Neuronal stem cell (in vitro differentiated cells): Measurements from ENCODE around the gene CABP2.
A peak's percentile ranks its signal among the peaks of the same experiment; 100 is the strongest.

ENCODE experiments used
- DNase-seq: peaks from one replicate; pipeline ENCODE4 v3.0.0-alpha.2; 2013; ENCODE audit warnings: low spot score
- H2AFZ ChIP-seq: one replicate; pipeline ENCODE4 v1.6.1; 2013; ENCODE audit warnings: mild to moderate bottlenecking, low read length, inconsistent platforms
- H2AK5ac ChIP-seq: 2 replicates; pipeline ENCODE4 v1.6.1; 2013; ENCODE audit warnings: low read depth, mild to moderate bottlenecking, inconsistent platforms, low read length, moderate library complexity, mixed read lengths
- H2BK120ac ChIP-seq: 2 replicates; pipeline ENCODE4 v1.6.1; 2013; ENCODE audit warnings: low read depth, mild to moderate bottlenecking, inconsistent platforms, low read length, moderate library complexity, mixed read lengths
- H2BK12ac ChIP-seq: one replicate; pipeline ENCODE4 v1.6.1; 2013; ENCODE audit warnings: low read length, inconsistent platforms
- H2BK15ac ChIP-seq: 2 replicates; pipeline ENCODE4 v1.6.1; 2013; ENCODE audit warnings: mild to moderate bottlenecking, low read length, inconsistent platforms, mixed read lengths
- H2BK5ac ChIP-seq: one replicate; pipeline ENCODE4 v1.6.1; 2013; ENCODE audit warnings: inconsistent platforms, mild to moderate bottlenecking, low read length, moderate library complexity
- H3K14ac ChIP-seq: one replicate; pipeline ENCODE4 v1.6.1; 2013; ENCODE audit warnings: low read length, inconsistent platforms
- H3K18ac ChIP-seq: 2 replicates; pipeline ENCODE4 v1.6.1; 2013; ENCODE audit warnings: low read length, inconsistent platforms
- H3K23ac ChIP-seq: 2 replicates; pipeline ENCODE4 v1.6.1; 2013; ENCODE audit warnings: low read depth, mild to moderate bottlenecking, mixed read lengths, low read length, inconsistent platforms; ENCODE audit not compliant: poor library complexity
- H3K27ac ChIP-seq: replicated peaks from 3 replicates; pipeline ENCODE4 v1.5.1; 2013; ENCODE audit warnings: low read length, inconsistent platforms
- H3K27me3 ChIP-seq, 3 experiments: 2 replicates each; pipeline ENCODE4 v1.6.1; 2013; ENCODE audit warnings: low read length in 3 of 3, mild to moderate bottlenecking in 2 of 3, inconsistent platforms in 1 of 3, low read depth in 1 of 3, mixed read lengths in 1 of 3, moderate library complexity in 1 of 3; ENCODE audit not compliant: control insufficient read depth in 3 of 3, insufficient read depth in 3 of 3
- H3K36me3 ChIP-seq, 2 donors: replicated peaks in 1 of 2; 2 replicates each; pipeline ENCODE4 v1.6.1; 2013; ENCODE audit warnings: low read length in 2 of 2; ENCODE audit not compliant: control insufficient read depth in 2 of 2, insufficient read depth in 2 of 2
- H3K4ac ChIP-seq: 2 replicates; pipeline ENCODE4 v1.6.1; 2013; ENCODE audit warnings: inconsistent platforms, mild to moderate bottlenecking, low read length, moderate library complexity
- H3K4me1 ChIP-seq, 2 donors: 1 replicate in 1 of 2; 2 replicates in 1 of 2; pipeline ENCODE4 v1.6.1; 2013; ENCODE audit warnings: low read length in 2 of 2, low read depth in 1 of 2; ENCODE audit not compliant: control insufficient read depth in 2 of 2, insufficient read depth in 1 of 2
- H3K4me2 ChIP-seq: one replicate; pipeline ENCODE4 v1.6.1; 2013; ENCODE audit warnings: mild to moderate bottlenecking, low read length, inconsistent platforms; ENCODE audit not compliant: insufficient read depth, poor library complexity, severe bottlenecking
- H3K4me3 ChIP-seq, 2 donors: 2 replicates each; pipeline ENCODE4 v1.5.1; 2013; ENCODE audit warnings: low read length in 2 of 2, mild to moderate bottlenecking in 2 of 2, inconsistent platforms in 1 of 2, moderate library complexity in 1 of 2
- H3K79me1 ChIP-seq: one replicate; pipeline ENCODE4 v1.6.1; 2013; ENCODE audit warnings: low read depth, mild to moderate bottlenecking, inconsistent platforms, low read length, moderate library complexity
- H3K9ac ChIP-seq: one replicate; pipeline ENCODE4 v1.6.1; 2013; ENCODE audit warnings: mild to moderate bottlenecking, low read depth, low read length, inconsistent platforms; ENCODE audit not compliant: poor library complexity
- H3K9me3 ChIP-seq, 2 donors: replicated peaks in 1 of 2; 2 replicates each; pipeline versions ENCODE3 to v1.6.1; 2013; ENCODE audit warnings: low read length in 2 of 2, mild to moderate bottlenecking in 2 of 2, inconsistent platforms in 1 of 2, low read depth in 1 of 2, mixed read lengths in 1 of 2, moderate library complexity in 1 of 2; ENCODE audit not compliant: control insufficient read depth in 2 of 2, insufficient read depth in 1 of 2
- H4K8ac ChIP-seq: one replicate; pipeline ENCODE4 v1.6.1; 2013; ENCODE audit warnings: low read depth, mild to moderate bottlenecking, inconsistent platforms, low read length, moderate library complexity
- H4K91ac ChIP-seq: one replicate; pipeline ENCODE4 v1.6.1; 2013; ENCODE audit warnings: low read length, low read depth, mild to moderate bottlenecking, inconsistent platforms; ENCODE audit not compliant: poor library complexity
- WGBS, 2 donors: extraction: QIAGEN DNeasy Blood & Tissue Kit; methylation state at CpG; one replicate each; pipeline ENCODE4 v1.1.7; 2013; ENCODE audit warnings: missing lambda C conversion rate in 2 of 2, mixed read lengths in 1 of 2; ENCODE audit not compliant: insufficient read length in 2 of 2, insufficient replicate concordance in 1 of 2; ENCODE audit errors: extremely low coverage in 2 of 2; 5-methylcytosine and 5-hydroxymethylcytosine counted together

The CABP2 gene

GRCh38 chr11:67501854-67502253, 21.4 kb downstream of the CABP2 start:
- Histone ChIP-seq H3K18ac (no peak overlapping the region), H4K91ac (no peak overlapping the region), H3K14ac (no peak overlapping the region), H3K9me3 (no peaks in the 10 kb centered on the region), H2BK12ac (no peak overlapping the region), H2AFZ (no peak overlapping the region), H3K9ac (no peak overlapping the region), H4K8ac (no peak overlapping the region), H2AK5ac (no peak overlapping the region), H3K4me3 (no peak overlapping the region), H3K27ac (no peak overlapping the region), H2BK120ac (no peak overlapping the region), H3K4me1 (peaks cover 12 to 17% of the 10 kb centered on the region in 2 donors), H3K23ac (no peak overlapping the region), H3K4me2 (no peak overlapping the region), H3K27me3 (no peaks in the 10 kb centered on the region), H2BK5ac (peak overlapping the region; percentile 87), H2BK15ac (no peak overlapping the region), H3K36me3 (peaks cover 35 to 63% of the 10 kb centered on the region in 2 donors), H3K4ac (no peak overlapping the region), H3K79me1 (peaks cover 14% of the 10 kb centered on the region)
- no CpG with 5 or more reads among the region's 18 CpGs for WGBS, 2 donors
- DNase-seq: no peak

- Histone ChIP-seq H2BK15ac (no peak overlapping the region), H2AFZ (no peak overlapping the region), H2BK12ac (no peak overlapping the region), H3K4me2 (no peak overlapping the region), H3K9ac (no peak overlapping the region), H3K14ac (no peak overlapping the region), H3K27me3 (no peaks in the 10 kb centered on the region), H3K79me1 (peaks cover 14% of the 10 kb centered on the region), H3K27ac (no peak overlapping the region), H2BK5ac (no peak overlapping the region), H3K4me1 (peaks cover 12 to 17% of the 10 kb centered on the region in 2 donors), H3K18ac (no peak overlapping the region), H2BK120ac (no peak overlapping the region), H3K36me3 (peaks cover 39 to 64% of the 10 kb centered on the region in 2 donors), H3K9me3 (no peaks in the 10 kb centered on the region), H3K4me3 (no peak overlapping the region), H3K4ac (no peak overlapping the region), H4K91ac (no peak overlapping the region), H3K23ac (no peak overlapping the region), H2AK5ac (no peak overlapping the region), H4K8ac (no peak overlapping the region)
- no peak for DNase-seq
- WGBS, 2 donors: 100% methylated on average over 1 of the region's 9 CpGs; no CpG with 5 or more reads in 1 of the 2 donors
These were observed 22.2 kb downstream of the CABP2 start for GRCh38 chr11:67500831-67501715.

GRCh38 chr11:67500484-67500821, 22.8 kb downstream of the CABP2 start:
- Histone ChIP-seq H2BK120ac (no peak overlapping the region), H2BK5ac (no peak overlapping the region), H3K27ac (no peak overlapping the region), H4K91ac (no peak overlapping the region), H3K9ac (no peak overlapping the region), H2BK12ac (no peak overlapping the region), H2AFZ (no peak overlapping the region), H3K79me1 (peaks cover 12% of the 10 kb centered on the region), H3K36me3 (peaks cover 44 to 70% of the 10 kb centered on the region in 2 donors), H3K4ac (peak overlapping the region; percentile 53), H3K9me3 (no peaks in the 10 kb centered on the region), H3K14ac (no peak overlapping the region), H3K4me3 (peak overlapping the region in 1 of 2 donors; percentile 20), H2AK5ac (no peak overlapping the region), H2BK15ac (no peak overlapping the region), H3K18ac (no peak overlapping the region), H4K8ac (no peak overlapping the region), H3K4me1 (peaks cover 7 to 11% of the 10 kb centered on the region in 2 donors), H3K27me3 (no peaks in the 10 kb centered on the region), H3K4me2 (no peak overlapping the region), H3K23ac (no peak overlapping the region)
- no peak for DNase-seq
- WGBS, 2 donors: no CpG with 5 or more reads among the region's 1 CpG

GRCh38 chr11:67499808-67500483, 23.3 kb downstream of the CABP2 start:
- H3K4me3 ChIP-seq: peak overlapping the region in 1 of 2 donors; percentile 39
- no peak overlapping the region for H3K9ac ChIP-seq
- no peaks in the 10 kb centered on the region for H3K27me3 ChIP-seq
- H2BK120ac ChIP-seq: no peak overlapping the region
- no CpG with 5 or more reads among the region's 26 CpGs for WGBS, 2 donors
- H4K91ac ChIP-seq: no peak overlapping the region
- DNase-seq: no peak
- no peak overlapping the region for H4K8ac ChIP-seq
- H2AK5ac ChIP-seq: no peak overlapping the region
- H2BK5ac ChIP-seq: no peak overlapping the region
- no peaks in the 10 kb centered on the region for H3K9me3 ChIP-seq
- H3K4ac ChIP-seq: peak overlapping the region; percentile 53
- H3K4me1 ChIP-seq: peaks cover 5 to 10% of the 10 kb centered on the region in 2 donors
- H3K23ac ChIP-seq: no peak overlapping the region
- H2AFZ ChIP-seq: no peak overlapping the region
- H3K18ac ChIP-seq: no peak overlapping the region
- no peak overlapping the region for H3K27ac ChIP-seq
- no peak overlapping the region for H3K4me2 ChIP-seq
- H2BK12ac ChIP-seq: no peak overlapping the region
- H3K14ac ChIP-seq: no peak overlapping the region
- H2BK15ac ChIP-seq: no peak overlapping the region
- peaks cover 12% of the 10 kb centered on the region for H3K79me1 ChIP-seq
- H3K36me3 ChIP-seq: peaks cover 47 to 75% of the 10 kb centered on the region in 2 donors
